HG03457 (cell line): ENCODE measurements around the gene CCDC188.

Experiments
- ATAC-seq: cut with Tn5 transposase; IDR thresholded peaks from one replicate; pipeline ENCODE4 v1.9.1; 2021; ENCODE audit warnings: moderate number of reproducible peaks; ENCODE audit not compliant: unreplicated experiment

The CCDC188 gene

GRCh38 chr22:20185750-20186149 lies 34.9 kb upstream of the CCDC188 start:
- ATAC-seq, result no peak

- no peak for ATAC-seq
Measured at GRCh38 chr22:20184501-20185165, 33.8 kb upstream of the CCDC188 start.

GRCh38 chr22:20183823-20184222 lies 33.0 kb upstream of the CCDC188 start:
- no peak for ATAC-seq

GRCh38 chr22:20183101-20183500 lies 32.2 kb upstream of the CCDC188 start:
- ATAC-seq, result no peak

GRCh38 chr22:20182365-20182764 lies 31.5 kb upstream of the CCDC188 start:
- no peak for ATAC-seq

- no peak for ATAC-seq
Measured at GRCh38 chr22:20181884-20182236, 31.0 kb upstream of the CCDC188 start.

- ATAC-seq, result no peak
Measured at GRCh38 chr22:20181194-20181883, 30.5 kb upstream of the CCDC188 start.

- no peak for ATAC-seq
Measured at GRCh38 chr22:20180640-20181039, 29.8 kb upstream of the CCDC188 start.

- no peak for ATAC-seq
Measured at GRCh38 chr22:20180245-20180630, 29.4 kb upstream of the CCDC188 start.

GRCh38 chr22:20179455-20180244 lies 28.8 kb upstream of the CCDC188 start:
- no peak for ATAC-seq

GRCh38 chr22:20178915-20179227 lies 28.0 kb upstream of the CCDC188 start:
- ATAC-seq, result no peak

GRCh38 chr22:20178075-20178914 lies 27.4 kb upstream of the CCDC188 start:
- ATAC-seq, result no peak

GRCh38 chr22:20177217-20177911 lies 26.5 kb upstream of the CCDC188 start:
- ATAC-seq, result no peak

- ATAC-seq, result no peak
Measured at GRCh38 chr22:20176421-20177085, 25.7 kb upstream of the CCDC188 start.

GRCh38 chr22:20175597-20175900 lies 24.7 kb upstream of the CCDC188 start:
- ATAC-seq, result no peak

- ATAC-seq, result no peak
Measured at GRCh38 chr22:20174785-20175596, 24.1 kb upstream of the CCDC188 start.

GRCh38 chr22:20173772-20174171 lies 22.9 kb upstream of the CCDC188 start:
- ATAC-seq, result no peak

GRCh38 chr22:20173246-20173645 lies 22.4 kb upstream of the CCDC188 start:
- no peak for ATAC-seq

- no peak for ATAC-seq
Measured at GRCh38 chr22:20172141-20172613, 21.3 kb upstream of the CCDC188 start.
